ENCODE results near the gene GFY. TPM values are rescaled to one million over a fixed set of nuclear protein-coding genes. Genes with fewer than 3 reads are reported as not detected.

Gene GFY
- total and polyA plus RNA-seq, 2 donors from 2014 or later = not detected

- no peaks in the 10 kb centered on the region for H3K9me3 ChIP-seq (ENCODE audit: control insufficient read depth in 2 of 3, insufficient read depth in 1 of 3, low read length in 3 of 3)
- no peaks in the 10 kb centered on the region for H3K36me3 ChIP-seq (ENCODE audit: control insufficient read depth in 2 of 3, insufficient read depth in 3 of 3, low read length in 3 of 3)
- no peaks in the 10 kb centered on the region for H3K4me1 ChIP-seq (ENCODE audit: control insufficient read depth in 2 of 3, insufficient read depth in 2 of 3, low read depth in 1 of 3, low read length in 3 of 3)
- H3K27ac ChIP-seq (ENCODE audit: low read depth in 2 of 2, low read length in 2 of 2) = no peak overlapping the region
- DNase-seq (no peak), FAIRE-seq (no peak)
- H3K27me3 ChIP-seq (ENCODE audit: control insufficient read depth, insufficient read depth, low read length) = no peaks in the 10 kb centered on the region
- intact Hi-C loops (cut with DNase I) = loop anchor here (10.0 kb wide), 1 partner anchor 54 kb away; the partner anchor contains the start of gene SLC17A7
- H3K4me3 ChIP-seq (ENCODE audit: low read length in 3 of 3) = no peak overlapping the region
- TF ChIP-seq CTCF (IDR thresholded peaks at IDR 0.05; ENCODE audit: borderline replicate concordance, extremely low read depth, insufficient read depth) = no peak
- H3K9ac ChIP-seq (ENCODE audit: low read length in 3 of 3) = no peak overlapping the region
Measured at GRCh38 chr19:49390131-49390928, 34.9 kb upstream of the GFY start.

- intact Hi-C loops (cut with DNase I) = loop anchor here (10.0 kb wide), 1 partner anchor 54 kb away; the partner anchor contains the start of gene SLC17A7
- no peak for DNase-seq
- TF ChIP-seq CTCF (IDR thresholded peaks at IDR 0.05; ENCODE audit: borderline replicate concordance, extremely low read depth, insufficient read depth) = no peak
- H3K4me3 ChIP-seq (ENCODE audit: low read length in 3 of 3) = no peak overlapping the region
- no peaks in the 10 kb centered on the region for H3K9me3 ChIP-seq (ENCODE audit: control insufficient read depth in 2 of 3, insufficient read depth in 1 of 3, low read length in 3 of 3)
- H3K9ac ChIP-seq (ENCODE audit: low read length in 3 of 3) = no peak overlapping the region
- FAIRE-seq = no peak
- H3K36me3 ChIP-seq (ENCODE audit: control insufficient read depth in 2 of 3, insufficient read depth in 3 of 3, low read length in 3 of 3) = no peaks in the 10 kb centered on the region
- H3K27me3 ChIP-seq (ENCODE audit: control insufficient read depth, insufficient read depth, low read length) = no peaks in the 10 kb centered on the region
- no peaks in the 10 kb centered on the region for H3K4me1 ChIP-seq (ENCODE audit: control insufficient read depth in 2 of 3, insufficient read depth in 2 of 3, low read depth in 1 of 3, low read length in 3 of 3)
- H3K27ac ChIP-seq (ENCODE audit: low read depth in 2 of 2, low read length in 2 of 2) = no peak overlapping the region
Measured at GRCh38 chr19:49390929-49391359, 34.2 kb upstream of the GFY start.

- Histone ChIP-seq H3K27ac (ENCODE audit: low read depth in 2 of 2, low read length in 2 of 2) (no peak overlapping the region), H3K9me3 (ENCODE audit: control insufficient read depth in 2 of 3, insufficient read depth in 1 of 3, low read length in 3 of 3) (no peaks in the 10 kb centered on the region), H3K4me3 (ENCODE audit: low read length in 3 of 3) (no peak overlapping the region), H3K4me1 (ENCODE audit: control insufficient read depth in 2 of 3, insufficient read depth in 2 of 3, low read depth in 1 of 3, low read length in 3 of 3) (no peaks in the 10 kb centered on the region), H3K36me3 (ENCODE audit: control insufficient read depth in 2 of 3, insufficient read depth in 3 of 3, low read length in 3 of 3) (no peaks in the 10 kb centered on the region), H3K9ac (ENCODE audit: low read length in 3 of 3) (no peak overlapping the region), H3K27me3 (ENCODE audit: control insufficient read depth, insufficient read depth, low read length) (no peaks in the 10 kb centered on the region)
- DNase-seq (peak; percentile 84 to 93 (median 89)), FAIRE-seq (no peak)
- TF ChIP-seq CTCF (IDR thresholded peaks at IDR 0.05; ENCODE audit: borderline replicate concordance, extremely low read depth, insufficient read depth) = peak; percentile 80
- intact Hi-C loops (cut with DNase I) = loop anchor here (10.0 kb wide), 1 partner anchor 53 kb away; the partner anchor contains the start of gene SLC17A7
Measured at GRCh38 chr19:49391581-49392399, 33.4 kb upstream of the GFY start.

Data from kidney (tissue), 14 donors.